GM10248 (cell line): ENCODE measurements around the gene PEX11A.
A peak's percentile ranks its signal among the peaks of the same experiment; 100 is the strongest.

Source experiments
- CTCF ChIA-PET: fragments of 300-600 bp; sonication (Branson Sonifier 250); formaldehyde crosslinking; extraction: SDS; loops from one replicate; lab custom pipeline; 2021; ENCODE audit warnings: antibody characterized with exemption; lab: Yijun Ruan, JAX
- POLR2A ChIA-PET: fragments of 350-650 bp; sonication (Branson Sonifier 250); formaldehyde crosslinking; extraction: SDS; loops from one replicate; lab custom pipeline; 2020; ENCODE audit warnings: antibody characterized with exemption; lab: Yijun Ruan, JAX
- DNase-seq: peaks from one replicate; pipeline ENCODE4 v3.0.0; 2012; ENCODE audit errors: extremely low spot score
- CTCF ChIP-seq: IDR thresholded peaks from 2 replicates; pipeline ENCODE4 v1.5.1; 2012; ENCODE audit warnings: mild to moderate bottlenecking, low read depth; ENCODE audit errors: extremely low read depth, missing control alignments, control extremely low read depth

PEX11A gene

GRCh38 chr15:89648106-89649012 is 42.2 kb downstream of the PEX11A start:
- ChIA-PET POLR2A (no interaction called here), CTCF (interaction anchor here (0.9 to 5.1 kb wide), 10 partner anchors 10 to 46 kb away, joined by 3 to 36 read pairs (median 4); no protein-coding TSS in a partner anchor)
- DNase-seq: no peak
- TF ChIP-seq CTCF: no peak

- peak; percentile 92 for TF ChIP-seq CTCF
- POLR2A ChIA-PET: no interaction called here
- DNase-seq: peak; percentile 88
Measured at GRCh38 chr15:89647191-89647851, 43.2 kb downstream of the PEX11A start.

GRCh38 chr15:89646416-89647141 is 44.0 kb downstream of the PEX11A start:
- DNase-seq: no peak
- ChIA-PET CTCF (interaction anchor here (0.6 to 5.1 kb wide), 15 partner anchors 12 to 287 kb away, joined by 3 to 36 read pairs (median 5); no protein-coding TSS in a partner anchor), POLR2A (no interaction called here)
- TF ChIP-seq CTCF: no peak

More at GRCh38 chr15:89647191-89647851, 43.2 kb downstream of the PEX11A start:
- CTCF ChIA-PET: interaction anchor here (0.8 to 5.1 kb wide), 13 partner anchors 10 to 288 kb away, joined by 3 to 36 read pairs (median 4); no protein-coding TSS in a partner anchor

GRCh38 chr15:89645680-89646079 is 44.9 kb downstream of the PEX11A start:
- POLR2A ChIA-PET: no interaction called here
- no peak for TF ChIP-seq CTCF
- CTCF ChIA-PET: interaction anchor here (1.0 to 5.1 kb wide), 11 partner anchors 13 to 229 kb away, joined by 3 to 36 read pairs (median 6); no protein-coding TSS in a partner anchor
- no peak for DNase-seq

- no peak for TF ChIP-seq CTCF
- CTCF ChIA-PET: interaction anchor here (1.2 kb wide), 1 partner anchor 30 kb away, joined by 4 read pairs; no protein-coding TSS in a partner anchor
- POLR2A ChIA-PET: no interaction called here
- no peak for DNase-seq
Measured at GRCh38 chr15:89642106-89642505, 48.4 kb downstream of the PEX11A start.
